Smooth muscle cell (in vitro differentiated cells): Measurements from ENCODE around the gene ACACA. TPM values are rescaled to one million over a fixed set of nuclear protein-coding genes. Genes with fewer than 3 reads are reported as not detected.

ENCODE experiments used
- DNase-seq: peaks from one replicate; lab custom pipeline; 2025; ENCODE audit not compliant: unreplicated experiment; lab: John Stamatoyannopoulos, UW
- H2AFZ ChIP-seq: fragments of 200-600 bp; sonication (generic); 2 replicates; pipeline ENCODE4 v1.6.0; 2016; ENCODE audit warnings: antibody characterized with exemption, low read depth, mild to moderate bottlenecking
- H3F3A ChIP-seq: fragments of 200-600 bp; sonication (generic); 2 replicates; pipeline ENCODE4 v1.6.0; 2017; ENCODE audit warnings: antibody characterized with exemption, low read depth
- H3K27ac ChIP-seq: fragments of 200-600 bp; sonication (generic); 2 replicates; pipeline ENCODE4 v1.5.1; 2016; ENCODE audit warnings: low read depth, mild to moderate bottlenecking
- H3K27me3 ChIP-seq: fragments of 200-600 bp; sonication (generic); 2 replicates; pipeline ENCODE4 v1.6.1; 2016; ENCODE audit warnings: low read depth, mild to moderate bottlenecking
- H3K36me3 ChIP-seq: fragments of 200-600 bp; sonication (generic); 2 replicates; pipeline ENCODE4 v1.5.1; 2016; ENCODE audit warnings: low read depth
- H3K4me1 ChIP-seq: fragments of 200-600 bp; sonication (generic); 2 replicates; pipeline ENCODE4 v1.5.1; 2016; ENCODE audit warnings: low read depth
- H3K4me2 ChIP-seq: fragments of 200-600 bp; sonication (generic); 2 replicates; pipeline ENCODE4 v1.6.0; 2016; ENCODE audit warnings: mild to moderate bottlenecking
- H3K4me3 ChIP-seq: fragments of 200-600 bp; sonication (generic); 2 replicates; pipeline ENCODE4 v1.5.1; 2016; ENCODE audit warnings: mild to moderate bottlenecking
- H3K79me2 ChIP-seq: fragments of 200-600 bp; sonication (generic); 2 replicates; pipeline ENCODE4 v1.6.0; 2016; ENCODE audit warnings: low read depth, mild to moderate bottlenecking
- H3K9ac ChIP-seq: fragments of 200-600 bp; sonication (generic); 2 replicates; pipeline ENCODE4 v1.6.0; 2016; ENCODE audit warnings: low read depth
- H3K9me3 ChIP-seq: fragments of 200-600 bp; sonication (generic); replicated peaks from 2 replicates; pipeline ENCODE4 v1.5.1; 2016; ENCODE audit warnings: low read depth
- H4K20me1 ChIP-seq: fragments of 200-600 bp; sonication (generic); 2 replicates; pipeline ENCODE4 v1.6.0; 2016; ENCODE audit warnings: low read depth
- CTCF ChIP-seq: fragments of 200-600 bp; sonication (generic); IDR thresholded peaks from 2 replicates; pipeline ENCODE4 v1.5.1; 2017; ENCODE audit warnings: borderline replicate concordance, mild to moderate bottlenecking, antibody characterized with exemption; ENCODE audit not compliant: insufficient read depth, poor library complexity, severe bottlenecking
- WGBS: methylation state at CpG from one replicate; pipeline ENCODE4 v1.1.7; 2016; ENCODE audit warnings: low lambda C conversion rate; 5-methylcytosine and 5-hydroxymethylcytosine counted together
- polyA plus RNA-seq: library from polyadenylated mRNA; unstranded; fragments of >200 nt; fragmentation: Nextera tagmentation; extraction: Ambion mirVana; gene quantifications from 2 replicates; pipeline ENCODE4 v1.2.1, GENCODE V29; 2016
- total RNA-seq: library from RNA; depleted of rRNA; stranded (reverse); fragments of >200 nt; gene quantifications from 2 replicates; pipeline ENCODE4 v1.2.3, GENCODE V29; 2014

ACACA gene
- total and polyA plus RNA-seq, 2 experiments from 2014 or later: 16.4 to 33.9 TPM

GRCh38 chr17:37097154-37097553 lies 309.5 kb downstream of the ACACA start:
- H2AFZ ChIP-seq: no peak overlapping the region
- no peaks in the 10 kb centered on the region for H3K4me1 ChIP-seq
- H3K79me2 ChIP-seq: no peaks in the 10 kb centered on the region
- no peaks in the 10 kb centered on the region for H3K9me3 ChIP-seq
- no peaks in the 10 kb centered on the region for H4K20me1 ChIP-seq
- DNase-seq: no peak
- no peak overlapping the region for H3K9ac ChIP-seq
- H3K27ac ChIP-seq: no peak overlapping the region
- no peak for TF ChIP-seq CTCF
- WGBS: 44% methylated on average over 2 of the region's 2 CpGs
- peaks cover 19% of the 10 kb centered on the region for H3F3A ChIP-seq
- H3K27me3 ChIP-seq: no peaks in the 10 kb centered on the region
- H3K36me3 ChIP-seq: peaks cover 4% of the 10 kb centered on the region
- H3K4me3 ChIP-seq: no peak overlapping the region
- no peak overlapping the region for H3K4me2 ChIP-seq

DNA sequence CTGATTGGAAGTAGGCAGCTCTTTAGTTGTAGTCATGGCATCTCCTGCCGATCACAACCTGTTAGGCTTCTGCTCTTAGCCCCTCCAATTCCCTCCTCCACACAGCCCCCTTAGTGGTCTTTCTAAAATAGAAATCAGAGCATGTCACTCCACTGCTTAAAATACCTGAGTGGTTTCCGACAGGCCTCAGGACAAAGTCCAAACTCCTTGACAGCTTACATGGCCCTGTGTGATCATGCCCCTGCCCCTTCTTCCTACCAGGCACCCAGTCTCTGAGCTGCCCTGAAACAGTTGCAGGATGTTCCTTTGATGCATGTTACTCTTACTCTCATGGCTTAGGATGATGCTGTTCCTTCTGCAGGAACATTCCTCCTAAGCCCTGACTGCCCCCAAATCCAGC lies 310.6 kb downstream of the ACACA start:
- Histone ChIP-seq H3K36me3 (peaks cover 4% of the 10 kb centered on the region), H3K4me2 (no peak overlapping the region), H3K9ac (no peak overlapping the region), H4K20me1 (no peaks in the 10 kb centered on the region), H3F3A (peaks cover 19% of the 10 kb centered on the region), H3K9me3 (no peaks in the 10 kb centered on the region), H3K27me3 (no peaks in the 10 kb centered on the region), H3K4me1 (peaks cover 2% of the 10 kb centered on the region), H3K27ac (no peak overlapping the region), H3K79me2 (no peaks in the 10 kb centered on the region), H2AFZ (no peak overlapping the region), H3K4me3 (no peak overlapping the region)
- no peak for DNase-seq
- 100% methylated on average over 2 of the region's 2 CpGs for WGBS
- no peak for TF ChIP-seq CTCF

GRCh38 chr17:37094391-37094790 lies 312.2 kb downstream of the ACACA start:
- Histone ChIP-seq H4K20me1 (no peaks in the 10 kb centered on the region), H3K27me3 (no peaks in the 10 kb centered on the region), H2AFZ (no peak overlapping the region), H3K9me3 (no peaks in the 10 kb centered on the region), H3K36me3 (peaks cover 4% of the 10 kb centered on the region), H3K79me2 (no peaks in the 10 kb centered on the region), H3K4me2 (no peak overlapping the region), H3K9ac (no peak overlapping the region), H3K4me1 (peaks cover 7% of the 10 kb centered on the region), H3F3A (peaks cover 19% of the 10 kb centered on the region), H3K4me3 (no peak overlapping the region), H3K27ac (peak overlapping the region; percentile 66)
- WGBS: 38% methylated on average over 4 of the region's 4 CpGs
- no peak for TF ChIP-seq CTCF
- DNase-seq: no peak

- no peak overlapping the region for H2AFZ ChIP-seq
- no peaks in the 10 kb centered on the region for H4K20me1 ChIP-seq
- DNase-seq: no peak
- no peak overlapping the region for H3K9ac ChIP-seq
- H3F3A ChIP-seq: peaks cover 13% of the 10 kb centered on the region
- no peak for TF ChIP-seq CTCF
- H3K36me3 ChIP-seq: peaks cover 4% of the 10 kb centered on the region
- no peak overlapping the region for H3K27ac ChIP-seq
- peaks cover 7% of the 10 kb centered on the region for H3K4me1 ChIP-seq
- H3K79me2 ChIP-seq: no peaks in the 10 kb centered on the region
- H3K9me3 ChIP-seq: no peaks in the 10 kb centered on the region
- H3K4me3 ChIP-seq: no peak overlapping the region
- H3K27me3 ChIP-seq: no peaks in the 10 kb centered on the region
- no peak overlapping the region for H3K4me2 ChIP-seq
These were observed 313.9 kb downstream of the ACACA start for GRCh38 chr17:37092701-37093100.
